H1 (cell line): ENCODE data around the gene COTL1. TPM values are rescaled to one million over a fixed set of nuclear protein-coding genes. Genes with fewer than 3 reads are reported as not detected.

Source experiments
- CBX5 ChIP-seq: fragments of 300-800, 300-1000 bp; sonication (generic); IDR thresholded peaks from 2 replicates; pipeline ENCODE4 v1.7.1; 2016; ENCODE audit warnings: antibody characterized with exemption, low read length, low read depth
- HDAC2 ChIP-seq, 2 experiments: fragments of 300-600 bp in 1 of 2; sonication (generic) in 1 of 2; IDR thresholded peaks; 2 replicates each; pipeline ENCODE4 v1.6.1; 2011 to 2012; ENCODE audit warnings: low read depth in 2 of 2, low read length in 2 of 2, mild to moderate bottlenecking in 2 of 2, moderate library complexity in 2 of 2, borderline replicate concordance in 1 of 2, inconsistent platforms in 1 of 2
- POLR2AphosphoS5 ChIP-seq: IDR thresholded peaks from 2 replicates; pipeline ENCODE4 v1.6.1; 2011; ENCODE audit warnings: low read depth, low read length
- RAD21 ChIP-seq, 2 experiments: IDR thresholded peaks in 1 of 2; conservative IDR thresholded peaks in 1 of 2; 2 replicates each; pipeline ENCODE4 v1.6.1; 2011; ENCODE audit warnings: low read depth in 2 of 2, low read length in 2 of 2, improper control_type of control experiment in 1 of 2, inconsistent platforms in 1 of 2, mild to moderate bottlenecking in 1 of 2, moderate library complexity in 1 of 2
- RFX5 ChIP-seq: IDR thresholded peaks from 2 replicates; pipeline ENCODE4 v1.6.1; 2011; ENCODE audit warnings: low read depth, low read length, improper control_type of control experiment, borderline replicate concordance
- TBP ChIP-seq: IDR thresholded peaks from 2 replicates; pipeline ENCODE4 v1.6.1; 2011; ENCODE audit warnings: low read depth, low read length, improper control_type of control experiment
- polyA plus RNA-seq, 7 experiments: library from polyadenylated mRNA; depleted of rRNA in 3 of 7; stranded (reverse) in 5 of 7; unstranded in 2 of 7; fragments of >200 nt in 5 of 7; fragments of 200-250 nt in 2 of 7; gene quantifications; 1 replicate in 5 of 7; 2 replicates in 1 of 7; 4 replicates in 1 of 7; pipeline versions ENCODE4 v1.2.1 to v1.2.3, GENCODE V29; 2011 to 2013; ENCODE audit warnings: missing spikeins in 2 of 7, mixed read lengths in 2 of 7
- total RNA-seq: library from RNA; stranded (reverse); fragmentation: NEBNext Ultra II Directional; extraction: Animal tissue kit (Norgen Biotek cat#: 25700); gene quantifications from 2 replicates; pipeline ENCODE4 v1.2.1, GENCODE V29; 2021
- TF ChIP-seq, protein P1 (sequence below): IDR thresholded peaks from 2 replicates; pipeline ENCODE4 v1.6.1; 2012; ENCODE audit warnings: inconsistent platforms

Gene COTL1
- total and polyA plus RNA-seq, 2 of the 8 experiments (the other 6 are each of a cell fraction or from before 2014, with no cell fraction given), result 59.2 to 183 TPM

- TF ChIP-seq HDAC2 (IDR thresholded peaks at IDR 0.05; ENCODE audit: borderline replicate concordance in 1 of 2, low read depth in 2 of 2, low read length in 2 of 2) (no peak), RFX5 (no peak), POLR2AphosphoS5 (no peak), TBP (no peak), RAD21 (IDR thresholded peaks at IDR 0.05 in 1 of 2, conservative IDR thresholded peaks at IDR 0.05 in 1 of 2; ENCODE audit: low read depth in 2 of 2, low read length in 2 of 2) (no peak), CBX5 (no peak)
- TF ChIP-seq, protein P1, sequence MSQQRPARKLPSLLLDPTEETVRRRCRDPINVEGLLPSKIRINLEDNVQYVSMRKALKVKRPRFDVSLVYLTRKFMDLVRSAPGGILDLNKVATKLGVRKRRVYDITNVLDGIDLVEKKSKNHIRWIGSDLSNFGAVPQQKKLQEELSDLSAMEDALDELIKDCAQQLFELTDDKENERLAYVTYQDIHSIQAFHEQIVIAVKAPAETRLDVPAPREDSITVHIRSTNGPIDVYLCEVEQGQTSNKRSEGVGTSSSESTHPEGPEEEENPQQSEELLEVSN, result no peak
Measured at GRCh38 chr16:84643180-84643583, 25.3 kb upstream of the COTL1 start (continued).
